Esophagus mucosa (tissue), 1 donor: ENCODE data around the gene HAAO. TPM values are rescaled to one million over a fixed set of nuclear protein-coding genes. Genes with fewer than 3 reads are reported as not detected.
"Not testable (repeated sequence)": the region's sequence is repeated elsewhere in the genome, so short reads cannot be mapped to it uniquely, and the experiment has no call there.

Experiments
- ATAC-seq: fragments of 200-7000 bp; cut with Tn5 transposase; one replicate; pipeline ENCODE4 v1.9.1; 2020
- total RNA-seq: library from RNA; stranded (reverse); gene quantifications from one replicate; pipeline ENCODE4 v1.2.4, GENCODE V29; 2023
- donor health status: DM: yes; HTN: yes; CAD: no.

The HAAO gene
- total RNA-seq, 1 donor from 2014 or later: 4.1 TPM

DNA sequence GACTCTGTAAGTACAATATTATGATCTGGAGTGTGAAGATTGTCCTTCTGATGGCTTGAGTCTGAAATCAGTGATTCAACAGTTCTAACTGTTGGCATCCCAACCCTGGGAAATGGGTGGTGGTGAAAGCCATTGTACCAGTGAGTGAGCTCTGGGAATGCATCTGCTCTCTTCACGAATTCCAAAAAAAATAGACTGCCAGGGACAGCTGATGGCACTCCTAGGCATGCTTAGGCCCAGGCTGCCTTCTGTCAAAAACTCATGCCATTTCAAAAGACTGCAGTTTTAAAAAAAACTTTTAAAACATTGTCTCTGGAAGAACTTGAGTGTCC lies 48.8 kb downstream of the HAAO start:
- no peak for ATAC-seq

- no peak for ATAC-seq
Measured at GRCh38 chr2:42742740-42743658, 49.4 kb downstream of the HAAO start.

DNA sequence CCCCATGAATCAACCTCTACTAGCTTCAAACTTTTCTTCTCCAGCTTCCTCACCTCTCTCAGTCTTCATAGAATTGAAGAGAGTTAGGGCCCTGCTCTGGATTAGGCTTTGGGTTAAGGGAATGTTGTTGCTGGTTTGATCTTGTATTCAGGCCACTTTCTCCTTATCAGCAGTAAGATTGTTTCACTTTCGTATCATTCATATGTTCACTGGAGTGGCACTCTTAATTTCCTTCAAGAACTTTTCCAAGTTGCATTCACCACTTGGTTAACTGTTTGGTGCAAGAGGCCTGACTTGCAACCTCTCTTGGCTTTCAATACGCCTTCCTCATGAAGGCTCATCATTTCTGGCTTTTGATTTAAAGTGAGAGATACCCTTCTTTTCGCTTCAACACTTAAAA lies 51.2 kb downstream of the HAAO start:
- no peak for ATAC-seq

DNA sequence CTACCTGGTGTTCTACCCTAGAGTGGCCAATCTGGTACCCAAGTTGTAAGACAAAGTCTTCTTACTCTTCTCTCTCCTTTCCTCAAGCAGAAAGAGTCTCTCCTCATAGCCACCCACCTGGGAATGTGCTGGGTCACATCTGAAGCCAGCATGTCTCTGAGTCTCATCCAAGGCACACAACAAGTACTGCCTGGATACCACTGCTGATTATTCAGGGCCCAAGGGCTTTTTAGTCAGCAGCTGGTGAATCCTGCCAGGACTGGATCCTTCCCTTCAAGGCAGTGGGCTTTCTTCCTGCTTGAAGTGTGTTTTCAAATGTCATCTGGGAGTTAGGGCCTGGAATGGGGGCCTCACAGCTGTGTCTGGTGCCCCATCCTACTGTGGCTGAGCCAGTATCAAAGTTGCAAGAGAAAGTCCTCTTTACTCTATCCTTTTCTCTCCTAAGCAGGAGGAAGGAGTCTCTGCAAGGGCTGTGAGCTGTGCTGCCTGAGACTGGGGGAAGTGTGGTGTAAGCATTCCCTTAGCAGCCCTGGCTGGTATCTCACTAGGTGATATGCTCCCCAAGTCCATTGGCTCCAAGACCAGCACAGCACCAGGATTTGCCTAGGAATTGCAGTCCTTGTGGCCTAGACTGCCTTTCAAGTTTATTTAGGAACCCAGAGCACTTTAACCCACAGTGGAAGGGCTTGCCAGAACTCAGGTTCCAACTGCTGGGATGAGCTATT lies 55.6 kb downstream of the HAAO start:
- no peak for ATAC-seq

GRCh38 chr2:42733852-42734251 lies 58.5 kb downstream of the HAAO start:
- ATAC-seq: no peak

DNA sequence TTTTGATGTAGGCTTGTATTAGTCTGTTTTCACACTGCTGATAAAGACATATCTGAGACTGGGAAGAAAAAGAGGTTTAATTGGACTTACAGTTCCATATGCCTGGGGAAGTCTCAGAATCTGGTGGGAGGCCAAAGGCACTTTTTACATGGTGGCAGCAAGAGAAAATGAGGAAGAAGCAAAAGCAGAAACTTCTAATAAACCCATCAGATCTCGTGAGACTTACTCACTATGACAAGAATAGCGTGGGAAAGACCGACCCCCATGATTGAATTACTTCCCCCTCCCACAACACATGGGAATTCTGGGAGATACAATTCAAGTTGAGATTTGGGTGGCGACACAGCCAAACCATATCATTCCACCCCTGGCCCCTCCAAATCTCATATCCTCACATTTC lies 61.1 kb downstream of the HAAO start:
- ATAC-seq: not testable (repeated sequence)

GRCh38 chr2:42726680-42727079 lies 65.7 kb downstream of the HAAO start:
- no peak for ATAC-seq

- ATAC-seq: no peak
Measured at GRCh38 chr2:42725657-42726056, 66.7 kb downstream of the HAAO start.

- no peak for ATAC-seq
Measured at GRCh38 chr2:42724886-42725285, 67.5 kb downstream of the HAAO start.

DNA sequence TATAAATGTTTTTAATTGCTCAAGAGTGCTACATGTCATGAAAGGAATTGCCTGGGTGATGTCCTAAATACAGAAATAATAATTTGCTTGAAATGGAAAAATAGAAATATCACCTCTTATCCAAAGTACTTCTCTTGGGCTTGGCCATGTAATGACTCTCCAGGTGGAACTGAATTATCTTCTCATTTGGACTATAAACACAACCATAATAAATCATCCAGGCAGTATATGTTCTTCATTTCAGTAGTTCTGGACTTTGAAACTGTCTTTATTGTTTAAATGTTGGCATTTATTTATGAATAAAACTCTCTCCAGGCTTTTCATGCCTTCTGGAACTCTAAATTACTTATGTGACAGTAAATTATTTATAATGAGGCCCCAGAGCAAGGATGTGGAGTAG lies 68.9 kb downstream of the HAAO start:
- no peak for ATAC-seq

- peak; percentile 67 for ATAC-seq
Measured at GRCh38 chr2:42722320-42723190, 69.8 kb downstream of the HAAO start.

- no peak for ATAC-seq
Measured at GRCh38 chr2:42721898-42722297, 70.5 kb downstream of the HAAO start.

Other genes starting within 250 kb of the HAAO start
- gene MTA3, start 224.0 kb downstream of the HAAO start, total RNA-seq: 44.4 TPM
- gene OXER1, start 28.4 kb downstream of the HAAO start, total RNA-seq: 0.40 TPM